Renal pelvis (tissue), 4 donors: ENCODE data around the gene HOXD12. TPM values are rescaled to one million over a fixed set of nuclear protein-coding genes. Genes with fewer than 3 reads are reported as not detected.

ENCODE experiments used
- DNase-seq: peaks from one replicate; pipeline ENCODE4 v3.0.0-alpha.2; 2013
- polyA plus RNA-seq, 3 donors: library from polyadenylated mRNA; unstranded; fragments of 120-200 nt; gene quantifications; one replicate each; pipeline ENCODE4 v1.2.1, GENCODE V29; 2013; ENCODE audit not compliant: insufficient read length in 3 of 3

The HOXD12 gene
- polyA plus RNA-seq, 3 donors = 0.34 to 1.1 (median 0.52) TPM

- no peak for DNase-seq
Measured at GRCh38 chr2:176104316-176105077, 4.9 kb downstream of the HOXD12 start.

- peak; percentile 80 for DNase-seq
Measured at GRCh38 chr2:176105078-176105729, 5.6 kb downstream of the HOXD12 start.

- DNase-seq = no peak
Measured at GRCh38 chr2:176105730-176106580, 6.4 kb downstream of the HOXD12 start.

- peak; percentile 77 for DNase-seq
Measured at GRCh38 chr2:176106581-176107539, 7.3 kb downstream of the HOXD12 start, which contains the start of gene HOXD11. HOXD11 (plus strand) TSS chr2:176107280; CDS start chr2:176107356, 76 bp downstream.

GRCh38 chr2:176107731-176108181, 8.2 kb downstream of the HOXD12 start:
- no peak for DNase-seq

- DNase-seq = no peak
Measured at GRCh38 chr2:176109192-176109901, 9.8 kb downstream of the HOXD12 start.

GRCh38 chr2:176109946-176110345, 10.4 kb downstream of the HOXD12 start:
- no peak for DNase-seq

- no peak for DNase-seq
Measured at GRCh38 chr2:176110415-176111308, 11.1 kb downstream of the HOXD12 start.

GRCh38 chr2:176111309-176111663, 11.7 kb downstream of the HOXD12 start:
- DNase-seq = peak; percentile 90

GRCh38 chr2:176111846-176112374, 12.3 kb downstream of the HOXD12 start:
- no peak for DNase-seq

- no peak for DNase-seq
Measured at GRCh38 chr2:176112375-176113302, 13.0 kb downstream of the HOXD12 start.

- no peak for DNase-seq
Measured at GRCh38 chr2:176114120-176114929, 14.7 kb downstream of the HOXD12 start.

- DNase-seq = no peak
Measured at GRCh38 chr2:176114930-176115625, 15.5 kb downstream of the HOXD12 start.

- peak; percentile 94 for DNase-seq
Measured at GRCh38 chr2:176115883-176116813, 16.6 kb downstream of the HOXD12 start, which contains the start of gene HOXD10. HOXD10 (plus strand) TSS chr2:176116778; CDS start chr2:176116834, 56 bp downstream.
